ENCODE measurements around the gene UBAC2.

GRCh38 chr13:99352351-99353245 lies 151.9 kb downstream of the UBAC2 start:
- TF ChIP-seq CTCF (IDR thresholded peaks at IDR 0.05) = no peak
- TF ChIP-seq POLR2A (IDR thresholded peaks at IDR 0.05) = no peak
